ENCODE results near the gene TRIM14.

DNA sequence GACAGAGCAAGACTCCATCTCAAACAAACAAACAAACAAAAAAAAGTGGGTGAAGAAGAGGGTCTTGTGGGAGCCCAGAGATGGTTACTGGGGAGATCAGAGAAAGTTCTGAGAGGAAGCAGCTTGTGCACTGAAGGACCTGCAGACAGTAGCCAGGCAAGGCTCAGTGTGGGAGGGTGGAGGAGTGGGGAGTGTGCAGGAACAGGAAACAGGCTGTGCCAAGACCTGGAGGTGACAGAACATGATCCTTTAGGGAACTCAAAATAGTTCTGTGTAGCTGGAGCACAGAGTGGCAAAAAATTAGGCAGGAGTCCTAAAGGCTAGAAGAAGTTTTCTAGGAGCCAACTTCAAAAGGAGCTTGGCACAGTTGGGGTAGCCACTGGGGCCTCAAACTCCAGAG, 81.7 kb downstream of the TRIM14 start:
- TF ChIP-seq, protein P1, sequence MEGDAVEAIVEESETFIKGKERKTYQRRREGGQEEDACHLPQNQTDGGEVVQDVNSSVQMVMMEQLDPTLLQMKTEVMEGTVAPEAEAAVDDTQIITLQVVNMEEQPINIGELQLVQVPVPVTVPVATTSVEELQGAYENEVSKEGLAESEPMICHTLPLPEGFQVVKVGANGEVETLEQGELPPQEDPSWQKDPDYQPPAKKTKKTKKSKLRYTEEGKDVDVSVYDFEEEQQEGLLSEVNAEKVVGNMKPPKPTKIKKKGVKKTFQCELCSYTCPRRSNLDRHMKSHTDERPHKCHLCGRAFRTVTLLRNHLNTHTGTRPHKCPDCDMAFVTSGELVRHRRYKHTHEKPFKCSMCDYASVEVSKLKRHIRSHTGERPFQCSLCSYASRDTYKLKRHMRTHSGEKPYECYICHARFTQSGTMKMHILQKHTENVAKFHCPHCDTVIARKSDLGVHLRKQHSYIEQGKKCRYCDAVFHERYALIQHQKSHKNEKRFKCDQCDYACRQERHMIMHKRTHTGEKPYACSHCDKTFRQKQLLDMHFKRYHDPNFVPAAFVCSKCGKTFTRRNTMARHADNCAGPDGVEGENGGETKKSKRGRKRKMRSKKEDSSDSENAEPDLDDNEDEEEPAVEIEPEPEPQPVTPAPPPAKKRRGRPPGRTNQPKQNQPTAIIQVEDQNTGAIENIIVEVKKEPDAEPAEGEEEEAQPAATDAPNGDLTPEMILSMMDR (IDR thresholded peaks at IDR 0.05) = no peak
- TF ChIP-seq POLR2A (IDR thresholded peaks at IDR 0.05) = no peak

All from breast epithelium (tissue), 3 donors.